C4-2B (cell line): ENCODE measurements around the gene PHYHD1.

Experiments used
- ZFX ChIP-seq: fragments of 450-650 bp; IDR thresholded peaks from 2 replicates; pipeline ENCODE4 v1.6.1; 2017
- TF ChIP-seq, protein P1 (sequence below): fragments of 450-650 bp; conservative IDR thresholded peaks from 2 replicates; pipeline ENCODE4 v1.5.1; 2017; ENCODE audit warnings: mild to moderate bottlenecking

DNA sequence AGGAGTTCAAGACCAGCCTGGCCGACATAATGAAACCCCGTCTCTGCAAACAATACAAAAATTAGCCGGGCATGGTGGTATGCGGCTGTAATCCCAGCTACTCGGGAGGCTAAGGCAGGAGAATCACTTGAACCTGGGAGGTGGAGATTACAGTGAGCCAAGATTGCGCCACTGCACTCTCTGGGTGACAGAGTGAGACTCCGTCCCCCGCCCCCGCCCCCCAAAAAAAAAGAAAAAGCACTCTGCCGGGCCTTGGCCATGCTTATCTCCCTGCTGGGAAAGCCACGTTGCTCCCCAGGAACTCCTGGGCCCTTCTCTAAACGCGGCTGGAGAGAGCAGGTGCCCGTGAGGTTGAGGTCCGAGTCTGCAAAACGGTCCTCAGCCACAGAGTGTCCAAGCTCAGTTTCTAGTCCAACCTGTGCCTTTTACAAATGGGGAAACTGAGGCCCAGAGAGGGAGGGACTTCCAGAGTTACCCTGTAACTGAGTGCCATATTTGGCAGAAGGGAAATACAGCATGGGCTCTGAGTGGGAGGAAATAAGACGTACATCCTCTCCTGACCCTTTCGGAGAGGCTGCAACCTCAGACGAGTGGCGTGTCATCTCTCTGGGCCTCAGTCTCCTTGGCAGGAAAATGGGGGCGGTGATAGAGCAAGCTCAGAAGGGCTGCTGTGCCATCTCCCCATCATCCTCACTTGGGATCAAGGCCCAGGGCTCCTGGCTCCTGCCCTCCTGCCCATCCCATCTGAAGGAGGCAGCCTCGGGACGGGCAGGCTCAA, 6.6 kb upstream of the PHYHD1 start:
- TF ChIP-seq, protein P1, sequence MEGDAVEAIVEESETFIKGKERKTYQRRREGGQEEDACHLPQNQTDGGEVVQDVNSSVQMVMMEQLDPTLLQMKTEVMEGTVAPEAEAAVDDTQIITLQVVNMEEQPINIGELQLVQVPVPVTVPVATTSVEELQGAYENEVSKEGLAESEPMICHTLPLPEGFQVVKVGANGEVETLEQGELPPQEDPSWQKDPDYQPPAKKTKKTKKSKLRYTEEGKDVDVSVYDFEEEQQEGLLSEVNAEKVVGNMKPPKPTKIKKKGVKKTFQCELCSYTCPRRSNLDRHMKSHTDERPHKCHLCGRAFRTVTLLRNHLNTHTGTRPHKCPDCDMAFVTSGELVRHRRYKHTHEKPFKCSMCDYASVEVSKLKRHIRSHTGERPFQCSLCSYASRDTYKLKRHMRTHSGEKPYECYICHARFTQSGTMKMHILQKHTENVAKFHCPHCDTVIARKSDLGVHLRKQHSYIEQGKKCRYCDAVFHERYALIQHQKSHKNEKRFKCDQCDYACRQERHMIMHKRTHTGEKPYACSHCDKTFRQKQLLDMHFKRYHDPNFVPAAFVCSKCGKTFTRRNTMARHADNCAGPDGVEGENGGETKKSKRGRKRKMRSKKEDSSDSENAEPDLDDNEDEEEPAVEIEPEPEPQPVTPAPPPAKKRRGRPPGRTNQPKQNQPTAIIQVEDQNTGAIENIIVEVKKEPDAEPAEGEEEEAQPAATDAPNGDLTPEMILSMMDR: no peak
- TF ChIP-seq ZFX: no peak
